ENCODE results near the gene MSI2.

DNA sequence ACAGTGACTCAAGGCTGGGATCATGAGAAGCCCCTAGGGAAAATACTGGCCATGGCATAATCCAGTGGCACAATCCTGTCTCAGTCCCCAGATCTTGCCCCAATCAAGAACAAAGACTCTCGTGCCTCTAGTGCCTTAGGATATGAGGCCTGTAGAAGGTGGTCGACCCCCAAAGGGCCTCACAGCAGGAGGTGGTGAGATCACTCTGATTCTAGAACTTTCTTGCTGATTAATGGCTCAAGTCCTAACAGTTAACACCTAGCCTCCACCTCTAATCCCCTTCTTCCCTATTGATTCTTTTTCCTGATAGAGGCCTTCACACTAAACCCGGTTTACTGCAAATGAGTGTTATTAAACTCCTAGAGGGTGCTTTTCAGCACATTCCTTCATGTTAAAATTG, 312.0 kb downstream of the MSI2 start:
- TF ChIP-seq GLIS3 (CRISPR knock-in tag; IDR thresholded peaks at IDR 0.05): no peak
- TF ChIP-seq OSR1 (CRISPR knock-in tag; IDR thresholded peaks at IDR 0.05): no peak
- no peak for TF ChIP-seq ZFP30 (CRISPR knock-in tag; IDR thresholded peaks at IDR 0.05)
- TF ChIP-seq, protein P1, sequence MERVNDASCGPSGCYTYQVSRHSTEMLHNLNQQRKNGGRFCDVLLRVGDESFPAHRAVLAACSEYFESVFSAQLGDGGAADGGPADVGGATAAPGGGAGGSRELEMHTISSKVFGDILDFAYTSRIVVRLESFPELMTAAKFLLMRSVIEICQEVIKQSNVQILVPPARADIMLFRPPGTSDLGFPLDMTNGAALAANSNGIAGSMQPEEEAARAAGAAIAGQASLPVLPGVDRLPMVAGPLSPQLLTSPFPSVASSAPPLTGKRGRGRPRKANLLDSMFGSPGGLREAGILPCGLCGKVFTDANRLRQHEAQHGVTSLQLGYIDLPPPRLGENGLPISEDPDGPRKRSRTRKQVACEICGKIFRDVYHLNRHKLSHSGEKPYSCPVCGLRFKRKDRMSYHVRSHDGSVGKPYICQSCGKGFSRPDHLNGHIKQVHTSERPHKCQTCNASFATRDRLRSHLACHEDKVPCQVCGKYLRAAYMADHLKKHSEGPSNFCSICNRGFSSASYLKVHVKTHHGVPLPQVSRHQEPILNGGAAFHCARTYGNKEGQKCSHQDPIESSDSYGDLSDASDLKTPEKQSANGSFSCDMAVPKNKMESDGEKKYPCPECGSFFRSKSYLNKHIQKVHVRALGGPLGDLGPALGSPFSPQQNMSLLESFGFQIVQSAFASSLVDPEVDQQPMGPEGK (CRISPR knock-in tag; IDR thresholded peaks at IDR 0.05; ENCODE audit: borderline replicate concordance): no peak
- no peak for TF ChIP-seq ZNF8 (CRISPR knock-in tag; IDR thresholded peaks at IDR 0.05)
- TF ChIP-seq ZNF70 (CRISPR knock-in tag; IDR thresholded peaks at IDR 0.05): no peak
